Measurements from ENCODE around the gene NAALADL2. TPM values are rescaled to one million over a fixed set of nuclear protein-coding genes. Genes with fewer than 3 reads are reported as not detected.
"Not testable (repeated sequence)": the region's sequence is repeated elsewhere in the genome, so short reads cannot be mapped to it uniquely, and the experiment has no call there.

Gene NAALADL2
- total RNA-seq, 1 experiment from 2014 or later: 0.36 TPM

- DNase-seq (ENCODE audit: low read depth): no peak
Observed at GRCh38 chr3:175421902-175422301, 562.8 kb downstream of the NAALADL2 start.

- no peak for DNase-seq (ENCODE audit: low read depth)
Observed at GRCh38 chr3:175422744-175423143, 563.6 kb downstream of the NAALADL2 start.

GRCh38 chr3:175423848-175424247 lies 564.7 kb downstream of the NAALADL2 start:
- not testable (repeated sequence) for DNase-seq (ENCODE audit: low read depth)

DNA sequence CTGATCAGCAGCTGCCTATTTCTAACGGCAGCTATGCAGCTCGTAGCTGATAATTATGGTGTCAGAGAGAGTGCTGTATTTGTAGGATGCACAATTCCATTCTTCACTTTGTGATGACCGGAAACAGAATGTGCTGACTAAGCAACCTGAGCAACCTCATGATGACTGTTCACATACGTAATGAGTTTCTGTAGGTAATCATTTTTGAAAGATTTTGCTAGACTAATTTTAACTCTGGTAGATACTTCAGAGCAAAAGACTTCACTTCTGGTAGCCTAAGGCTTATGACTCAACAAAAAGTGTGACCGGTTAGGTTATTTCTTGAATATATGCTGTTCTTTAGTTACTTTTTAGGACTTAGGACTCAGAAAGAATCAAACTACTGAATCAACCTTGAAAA lies 567.7 kb downstream of the NAALADL2 start:
- DNase-seq (ENCODE audit: low read depth): no peak

GRCh38 chr3:175428466-175428865 lies 569.3 kb downstream of the NAALADL2 start:
- DNase-seq (ENCODE audit: low read depth): no peak

DNA sequence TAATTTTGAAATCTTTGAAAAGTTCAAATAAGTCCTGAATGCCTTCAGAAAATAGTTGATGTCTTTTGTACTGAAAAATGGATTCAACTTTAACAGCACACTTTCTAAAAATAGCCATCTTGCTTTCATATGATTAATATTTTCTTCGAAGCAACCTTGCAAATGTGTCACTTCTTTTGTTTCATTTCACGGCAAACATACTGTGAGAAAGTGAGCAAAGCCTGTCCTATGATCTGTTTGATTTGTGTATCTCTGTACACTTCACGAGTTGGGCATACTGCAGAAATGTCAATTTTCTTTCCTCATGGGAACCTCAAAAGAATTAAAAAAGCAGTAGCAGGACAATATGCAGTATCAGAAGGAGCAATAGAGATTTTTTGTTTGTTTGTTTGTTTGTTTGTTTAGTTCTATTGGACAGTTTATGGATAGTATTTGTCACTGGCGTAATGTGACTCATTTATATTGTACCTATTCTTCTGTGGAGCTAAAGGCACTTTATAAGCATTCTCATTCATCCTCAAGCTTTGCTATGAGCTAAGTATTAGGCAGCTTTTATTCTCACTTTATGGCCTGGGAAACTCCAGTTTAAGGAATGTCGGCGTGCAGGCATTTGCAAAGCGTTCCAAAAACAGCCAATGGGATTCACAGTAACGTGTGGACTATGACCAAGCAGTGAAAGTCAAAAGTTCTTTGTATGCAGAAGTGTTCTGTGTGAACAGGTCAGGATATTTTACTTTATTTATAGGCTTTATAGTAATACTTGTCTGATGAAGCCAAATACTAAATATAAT lies 572.0 kb downstream of the NAALADL2 start:
- no peak for DNase-seq (ENCODE audit: low read depth)

DNA sequence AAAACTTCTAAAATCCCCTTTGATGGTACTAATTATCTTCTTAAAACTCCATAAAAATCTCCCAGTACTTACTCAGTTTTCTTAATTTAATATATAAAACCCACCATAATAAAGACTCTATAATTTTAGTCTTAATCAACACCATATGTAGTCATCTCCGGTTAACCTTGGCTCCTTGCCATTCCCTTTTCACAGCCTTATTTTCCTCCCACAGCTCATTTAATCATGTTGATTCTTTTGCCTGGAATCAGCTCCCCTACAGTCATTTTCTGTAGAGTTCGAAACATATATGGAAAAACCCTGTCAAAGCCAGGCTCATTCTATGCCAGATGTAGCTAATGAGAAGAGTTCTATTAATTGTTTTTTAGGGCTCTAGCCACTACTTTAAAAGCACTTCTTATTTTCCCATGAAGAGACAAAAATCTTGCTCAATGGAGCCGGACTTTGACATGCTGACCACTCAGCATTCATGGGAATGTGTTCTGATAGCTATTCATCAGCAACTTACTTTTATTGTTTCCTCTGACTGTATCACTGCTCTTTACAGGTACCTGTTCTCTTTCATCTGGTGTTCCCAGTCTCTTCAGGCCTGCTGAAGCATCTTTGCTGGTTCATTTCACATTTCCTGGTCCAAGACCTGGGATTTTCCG lies 573.4 kb downstream of the NAALADL2 start:
- peak; percentile 5 for DNase-seq (ENCODE audit: low read depth)

GRCh38 chr3:175433026-175433674 lies 574.0 kb downstream of the NAALADL2 start:
- DNase-seq (ENCODE audit: low read depth): no peak

DNA sequence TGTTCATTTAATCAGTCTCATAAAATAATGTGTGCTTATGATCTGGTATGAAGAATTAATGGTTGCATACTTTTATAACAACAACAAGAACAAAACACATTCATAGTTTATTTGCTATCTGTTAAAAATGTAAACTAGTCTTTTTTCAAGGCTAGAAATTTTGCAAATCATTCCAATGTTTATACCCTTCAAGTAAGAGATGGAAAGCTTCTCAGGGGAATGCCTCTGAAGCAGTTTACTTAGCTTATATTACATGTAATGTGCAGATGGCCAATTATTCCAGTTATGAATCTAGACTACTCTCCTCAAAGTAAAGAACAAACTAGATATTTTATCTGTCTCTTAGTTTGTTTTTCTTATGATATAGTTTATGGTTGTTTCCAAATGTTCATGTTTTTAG lies 575.4 kb downstream of the NAALADL2 start:
- no peak for DNase-seq (ENCODE audit: low read depth)

GRCh38 chr3:175443682-175444081 lies 584.5 kb downstream of the NAALADL2 start:
- no peak for DNase-seq (ENCODE audit: low read depth)

DNA sequence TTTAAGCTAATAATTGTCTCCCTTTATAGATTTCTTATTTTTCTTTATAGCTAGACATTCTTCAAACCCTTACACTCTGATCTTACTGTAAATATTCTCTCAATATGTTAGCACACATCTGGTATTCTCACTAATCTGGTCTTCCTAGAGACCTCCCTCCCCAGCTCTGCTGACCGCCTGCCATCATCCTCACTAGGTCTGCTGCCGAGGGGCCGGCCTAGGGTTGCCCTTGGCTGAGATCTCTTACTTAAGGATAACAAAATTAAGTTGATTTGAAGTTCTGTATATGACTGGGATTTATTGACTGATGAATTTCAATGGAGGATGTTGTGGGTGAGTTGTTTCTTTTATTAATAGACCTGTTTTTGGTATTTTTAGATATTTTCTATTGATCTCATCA lies 586.6 kb downstream of the NAALADL2 start:
- DNase-seq (ENCODE audit: low read depth): no peak

- DNase-seq (ENCODE audit: low read depth): no peak
Observed at GRCh38 chr3:175447521-175447920, 588.4 kb downstream of the NAALADL2 start.

DNA sequence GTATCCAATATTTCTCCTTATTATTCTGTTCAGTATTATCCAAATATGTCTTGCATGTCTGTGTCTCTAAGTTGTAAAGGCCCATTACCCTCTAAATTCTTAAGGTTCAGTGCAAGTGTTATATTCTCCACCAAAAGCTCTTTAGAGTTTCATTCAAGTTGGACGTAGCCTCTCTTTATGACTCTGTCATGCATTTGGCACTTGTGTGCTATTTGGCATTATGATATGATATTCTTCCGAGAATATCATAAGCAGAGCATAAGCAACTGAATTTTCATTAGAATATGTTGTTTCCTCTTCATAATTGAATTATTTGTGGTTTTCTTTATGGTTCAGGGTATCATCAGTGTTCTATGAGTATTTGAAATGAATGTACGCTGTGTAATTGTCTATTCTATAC lies 594.2 kb downstream of the NAALADL2 start:
- no peak for DNase-seq (ENCODE audit: low read depth)

- DNase-seq (ENCODE audit: low read depth): no peak
Observed at GRCh38 chr3:175456466-175456865, 597.3 kb downstream of the NAALADL2 start.

GRCh38 chr3:175457301-175457700 lies 598.2 kb downstream of the NAALADL2 start:
- DNase-seq (ENCODE audit: low read depth): no peak

DNA sequence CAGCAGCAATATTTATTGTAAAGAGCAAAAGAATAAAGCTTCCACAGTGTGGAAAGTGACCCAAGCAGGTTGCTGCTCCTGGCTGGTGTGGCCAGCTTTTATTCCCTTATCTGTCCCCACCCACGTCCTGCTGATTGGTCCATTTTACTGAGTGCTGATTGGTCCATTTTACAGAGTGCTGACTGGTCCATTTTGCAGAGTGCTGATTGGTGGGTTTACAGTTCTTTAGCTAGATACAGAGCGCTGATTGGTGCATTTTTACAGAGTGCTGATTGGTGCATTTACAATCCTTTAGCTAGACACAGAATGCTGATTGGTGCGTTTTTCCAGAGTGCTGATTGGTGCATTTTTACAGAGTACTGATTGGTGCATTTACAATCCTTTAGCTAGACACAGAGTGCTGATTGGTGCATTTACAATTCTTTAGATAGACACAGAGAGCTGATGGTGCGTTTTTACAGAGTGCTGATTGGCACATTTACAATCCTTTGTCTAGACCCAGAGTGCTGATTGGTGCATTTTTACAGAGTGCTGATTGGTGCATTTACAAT lies 601.8 kb downstream of the NAALADL2 start:
- not testable (repeated sequence) for DNase-seq (ENCODE audit: low read depth)

- no peak for DNase-seq (ENCODE audit: low read depth)
Observed at GRCh38 chr3:175464362-175464761, 605.2 kb downstream of the NAALADL2 start.

GRCh38 chr3:175469124-175469523 lies 610.0 kb downstream of the NAALADL2 start:
- DNase-seq (ENCODE audit: low read depth): no peak

GRCh38 chr3:175475765-175476164 lies 616.6 kb downstream of the NAALADL2 start:
- no peak for DNase-seq (ENCODE audit: low read depth)

DNA sequence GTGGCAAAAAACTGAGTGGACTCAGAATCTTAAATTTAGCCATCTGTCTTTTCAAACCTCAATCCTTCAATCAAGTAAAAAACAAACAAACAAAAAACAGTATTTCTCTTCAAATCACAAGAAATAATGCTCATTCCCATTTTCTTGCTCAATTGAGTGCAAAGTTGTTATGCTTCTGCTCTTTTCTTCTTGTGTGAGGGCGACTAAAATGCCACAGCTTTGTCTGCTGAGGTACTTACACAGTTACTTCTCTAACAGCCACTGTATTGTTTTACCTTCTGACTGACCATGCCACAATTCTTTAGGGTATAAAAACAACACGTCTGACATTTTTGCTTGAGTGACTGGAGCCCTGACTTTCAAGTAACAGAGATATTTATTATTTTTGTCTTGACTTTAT lies 617.4 kb downstream of the NAALADL2 start:
- DNase-seq (ENCODE audit: low read depth): no peak

- no peak for DNase-seq (ENCODE audit: low read depth)
Observed at GRCh38 chr3:175477651-175478224, 618.6 kb downstream of the NAALADL2 start.

DNA sequence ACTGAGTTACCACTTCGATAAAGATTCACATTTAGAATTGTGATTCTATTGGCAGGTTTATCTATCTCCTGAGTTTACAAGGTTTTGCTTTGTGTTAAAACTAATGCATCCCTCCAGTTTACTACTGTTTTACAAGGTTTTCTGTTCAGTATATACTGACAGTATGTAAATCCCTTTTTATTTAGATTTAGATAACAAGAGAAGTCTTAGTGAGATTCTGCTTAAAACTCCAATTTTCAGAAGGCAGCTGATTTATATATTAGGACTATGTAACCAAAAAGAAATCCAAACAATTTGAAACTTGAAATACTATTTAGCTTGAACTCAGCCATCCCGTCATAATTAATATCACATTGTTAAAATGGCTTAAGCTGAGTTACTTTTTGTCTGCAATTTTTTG lies 619.2 kb downstream of the NAALADL2 start:
- DNase-seq (ENCODE audit: low read depth): no peak

Data from RPMI7951 (cell line).